OCI-M2 (cell line): ENCODE measurements around the gene RGS13.
"Not testable (repeated sequence)": the region's sequence is repeated elsewhere in the genome, so short reads cannot be mapped to it uniquely, and the experiment has no call there.

Source experiments
- DNase-seq: peaks from one replicate; lab custom pipeline; 2025; ENCODE audit not compliant: unreplicated experiment; lab: John Stamatoyannopoulos, UW

Gene RGS13

GRCh38 chr1:192675716-192676115 is 39.8 kb downstream of the RGS13 start:
- no peak for DNase-seq

- no peak for DNase-seq
These were observed 42.2 kb downstream of the RGS13 start for GRCh38 chr1:192678099-192678498.

GRCh38 chr1:192682335-192682734 is 46.4 kb downstream of the RGS13 start:
- no peak for DNase-seq

GRCh38 chr1:192683081-192683480 is 47.1 kb downstream of the RGS13 start:
- DNase-seq = not testable (repeated sequence)

- DNase-seq = no peak
These were observed 53.5 kb downstream of the RGS13 start for GRCh38 chr1:192689459-192689858.

- DNase-seq = no peak
These were observed 55.1 kb downstream of the RGS13 start for GRCh38 chr1:192691041-192691440.

GRCh38 chr1:192696082-192696481 is 60.1 kb downstream of the RGS13 start:
- DNase-seq = no peak

- no peak for DNase-seq
These were observed 61.8 kb downstream of the RGS13 start for GRCh38 chr1:192697771-192698170.

- DNase-seq = no peak
These were observed 62.8 kb downstream of the RGS13 start for GRCh38 chr1:192698731-192699130.

GRCh38 chr1:192700834-192701271 is 64.9 kb downstream of the RGS13 start:
- no peak for DNase-seq

GRCh38 chr1:192702212-192702902 is 66.4 kb downstream of the RGS13 start:
- no peak for DNase-seq

GRCh38 chr1:192703283-192704206 is 67.6 kb downstream of the RGS13 start:
- no peak for DNase-seq

- no peak for DNase-seq
These were observed 69.6 kb downstream of the RGS13 start for GRCh38 chr1:192705510-192705909.

- DNase-seq = no peak
These were observed 71.0 kb downstream of the RGS13 start for GRCh38 chr1:192706936-192707335.

GRCh38 chr1:192707978-192708547 is 72.1 kb downstream of the RGS13 start:
- no peak for DNase-seq

GRCh38 chr1:192709544-192709943 is 73.6 kb downstream of the RGS13 start:
- DNase-seq = no peak
